Endodermal cell (in vitro differentiated cells): ENCODE data around the gene SCN3A. TPM values are rescaled to one million over a fixed set of nuclear protein-coding genes. Genes with fewer than 3 reads are reported as not detected.
A peak's percentile ranks its signal among the peaks of the same experiment; 100 is the strongest.

Experiments used
- DNase-seq: peaks from one replicate; pipeline ENCODE4 v3.0.0-alpha.2; 2017
- H3K27ac ChIP-seq: 2 replicates; pipeline ENCODE4 v1.5.1; 2013; ENCODE audit warnings: mild to moderate bottlenecking, low read depth, low read length, moderate library complexity
- H3K27me3 ChIP-seq: 2 replicates; pipeline ENCODE4 v1.6.1; 2013; ENCODE audit warnings: mild to moderate bottlenecking, low read length, moderate library complexity; ENCODE audit not compliant: insufficient read depth, control insufficient read depth, poor library complexity, severe bottlenecking
- H3K36me3 ChIP-seq: 2 replicates; pipeline ENCODE4 v1.7.0; 2013; ENCODE audit warnings: mild to moderate bottlenecking, low read length, moderate library complexity; ENCODE audit not compliant: control insufficient read depth, insufficient read depth
- H3K4me1 ChIP-seq: one replicate; pipeline ENCODE4 v1.7.0; 2013; ENCODE audit warnings: low read length; ENCODE audit not compliant: control insufficient read depth, insufficient read depth
- H3K4me3 ChIP-seq: 2 replicates; pipeline ENCODE4 v1.5.1; 2013; ENCODE audit warnings: mild to moderate bottlenecking, low read length, moderate library complexity
- H3K9ac ChIP-seq: 2 replicates; pipeline ENCODE4 v1.6.1; 2013; ENCODE audit warnings: mild to moderate bottlenecking, low read length, moderate library complexity; ENCODE audit not compliant: poor library complexity, severe bottlenecking; ENCODE audit errors: extremely low read depth
- H3K9me3 ChIP-seq: 2 replicates; pipeline ENCODE4 v1.6.1; 2013; ENCODE audit warnings: mild to moderate bottlenecking, low read length, moderate library complexity; ENCODE audit not compliant: control insufficient read depth
- H3K27ac Mint-ChIP-seq: 2 replicates; pipeline ENCODE4 v1.8.0; 2020; ENCODE audit warnings: mixed read lengths
- H3K27me3 Mint-ChIP-seq: 2 replicates; pipeline ENCODE4 v1.8.0; 2021; ENCODE audit warnings: mild to moderate bottlenecking, mixed read lengths; ENCODE audit not compliant: insufficient read depth
- H3K36me3 Mint-ChIP-seq: 2 replicates; pipeline ENCODE4 v1.8.0; 2020; ENCODE audit warnings: low read depth, mixed read lengths
- H3K4me1 Mint-ChIP-seq: 2 replicates; pipeline ENCODE4 v1.8.0; 2020; ENCODE audit warnings: mixed read lengths
- H3K4me3 Mint-ChIP-seq: 2 replicates; pipeline ENCODE4 v1.8.0; 2020; ENCODE audit warnings: mild to moderate bottlenecking, moderate library complexity, mixed read lengths
- H3K9me3 Mint-ChIP-seq: 2 replicates; pipeline ENCODE4 v1.8.0; 2020; ENCODE audit warnings: mild to moderate bottlenecking, mixed read lengths
- CTCF ChIP-seq: fragments of 200-600 bp; sonication (generic); conservative IDR thresholded peaks from 2 replicates; pipeline ENCODE4 v1.5.0; 2021; ENCODE audit warnings: antibody characterized with exemption, mild to moderate bottlenecking
- WGBS, 2 experiments: methylation state at CpG; one replicate each; pipeline versions ENCODE4 v1.1.5 to v1.1.7; 2013; ENCODE audit warnings: missing lambda C conversion rate in 2 of 2, mixed read lengths in 1 of 2; ENCODE audit not compliant: insufficient coverage in 1 of 2, insufficient read length in 1 of 2; 5-methylcytosine and 5-hydroxymethylcytosine counted together
- total RNA-seq, 2 donors: library from RNA; stranded (reverse); fragmentation: NEBNext Ultra II Directional in 1 of 2; extraction: Animal tissue kit (Norgen Biotek cat#: 25700) in 1 of 2; gene quantifications; 2 replicates in 1 of 2; 3 replicates in 1 of 2; pipeline ENCODE4 v1.2.1, GENCODE V29; 2021

The SCN3A gene
- total RNA-seq, 2 donors from 2014 or later: 0.09 to 0.24 TPM

- no peak for DNase-seq
- Histone ChIP-seq H3K9ac (no peak overlapping the region), H3K9me3 (peaks cover 21% of the 10 kb centered on the region), H3K27me3 (no peaks in the 10 kb centered on the region), H3K4me3 (peak overlapping the region; percentile 15), H3K4me1 (peaks cover 5% of the 10 kb centered on the region), H3K36me3 (no peaks in the 10 kb centered on the region), H3K27ac (no peak overlapping the region)
- Mint-ChIP-seq H3K4me1 (no peaks in the 10 kb centered on the region), H3K27ac (no peak overlapping the region), H3K27me3 (no peaks in the 10 kb centered on the region), H3K36me3 (no peaks in the 10 kb centered on the region), H3K4me3 (no peak overlapping the region), H3K9me3 (peaks cover 11% of the 10 kb centered on the region)
- TF ChIP-seq CTCF: no peak
Measured at GRCh38 chr2:165082479-165082878, 121.4 kb downstream of the SCN3A start.

GRCh38 chr2:165081276-165081675 lies 122.6 kb downstream of the SCN3A start:
- H3K27me3 Mint-ChIP-seq: no peaks in the 10 kb centered on the region
- no peaks in the 10 kb centered on the region for H3K36me3 ChIP-seq
- no peak overlapping the region for H3K9ac ChIP-seq
- H3K27ac Mint-ChIP-seq: no peak overlapping the region
- H3K4me3 ChIP-seq: no peak overlapping the region
- no peak for TF ChIP-seq CTCF
- H3K4me1 Mint-ChIP-seq: no peaks in the 10 kb centered on the region
- no peak overlapping the region for H3K27ac ChIP-seq
- H3K9me3 Mint-ChIP-seq: peaks cover 11% of the 10 kb centered on the region
- no peaks in the 10 kb centered on the region for H3K36me3 Mint-ChIP-seq
- peaks cover 5% of the 10 kb centered on the region for H3K4me1 ChIP-seq
- H3K9me3 ChIP-seq: peaks cover 21% of the 10 kb centered on the region
- no peaks in the 10 kb centered on the region for H3K27me3 ChIP-seq
- no peak overlapping the region for H3K4me3 Mint-ChIP-seq
- no peak for DNase-seq

- Mint-ChIP-seq H3K27me3 (no peaks in the 10 kb centered on the region), H3K9me3 (peaks cover 24% of the 10 kb centered on the region), H3K27ac (no peak overlapping the region), H3K36me3 (no peaks in the 10 kb centered on the region), H3K4me1 (no peaks in the 10 kb centered on the region), H3K4me3 (no peak overlapping the region)
- Histone ChIP-seq H3K27ac (no peak overlapping the region), H3K36me3 (no peaks in the 10 kb centered on the region), H3K9me3 (peaks cover 34% of the 10 kb centered on the region), H3K4me3 (no peak overlapping the region), H3K27me3 (no peaks in the 10 kb centered on the region), H3K4me1 (peaks cover 5% of the 10 kb centered on the region), H3K9ac (no peak overlapping the region)
- DNase-seq: no peak
- 91 to 94% methylated on average over 3 to 4 of the region's 4 CpGs for WGBS, 2 experiments
- no peak for TF ChIP-seq CTCF
Measured at GRCh38 chr2:165079432-165079831, 124.4 kb downstream of the SCN3A start.
